Erythroblast (primary cell): ENCODE results near the gene ALOXE3.

Experiments used
- GATA1 ChIP-seq: IDR thresholded peaks from 2 replicates; pipeline ENCODE4 v1.6.1; 2011; ENCODE audit warnings: low read depth, mild to moderate bottlenecking, control low read depth, low read length, moderate library complexity
- POLR2A ChIP-seq: IDR thresholded peaks from 2 replicates; pipeline ENCODE4 v1.6.1; 2011; ENCODE audit warnings: mild to moderate bottlenecking, low read length

DNA sequence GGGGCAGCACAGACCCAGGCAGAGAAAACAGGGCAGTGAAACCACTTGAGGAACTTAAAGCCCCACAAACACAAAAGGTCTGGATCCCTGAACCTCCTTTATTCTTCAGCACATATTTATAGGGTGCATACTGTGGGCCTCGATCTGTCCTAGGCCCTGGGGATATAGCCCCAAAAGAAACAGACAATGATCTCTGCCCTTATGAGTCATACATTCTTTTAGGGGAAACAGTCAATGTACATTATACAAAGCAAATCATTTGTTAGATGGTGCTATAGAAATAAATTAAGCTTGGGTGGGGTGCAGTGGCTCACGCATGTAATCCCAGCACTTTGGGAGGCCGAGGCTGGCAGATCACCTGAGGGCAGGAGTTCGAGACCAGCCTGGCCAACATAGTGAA is 15.6 kb upstream of the ALOXE3 start:
- no peak for TF ChIP-seq POLR2A
- TF ChIP-seq GATA1 = no peak
